HG02884 (cell line): ENCODE results near the gene BMP8A.
A peak's percentile ranks its signal among the peaks of the same experiment; 100 is the strongest.
"Not testable (repeated sequence)": the region's sequence is repeated elsewhere in the genome, so short reads cannot be mapped to it uniquely, and the experiment has no call there.

ENCODE experiments used
- ATAC-seq: cut with Tn5 transposase; IDR thresholded peaks from one replicate; pipeline ENCODE4 v1.9.1; 2021; ENCODE audit warnings: mild to moderate bottlenecking, moderate library complexity; ENCODE audit not compliant: unreplicated experiment

The BMP8A gene

GRCh38 chr1:39525366-39526165 is 34.1 kb downstream of the BMP8A start:
- peak; percentile 74 for ATAC-seq

- ATAC-seq, result no peak
Observed at GRCh38 chr1:39526466-39527189, 35.2 kb downstream of the BMP8A start.

GRCh38 chr1:39527190-39527579 is 35.7 kb downstream of the BMP8A start:
- ATAC-seq, result not testable (repeated sequence)

GRCh38 chr1:39528082-39528481 is 36.6 kb downstream of the BMP8A start:
- no peak for ATAC-seq

- no peak for ATAC-seq
Observed at GRCh38 chr1:39529901-39530535, 38.6 kb downstream of the BMP8A start.

DNA sequence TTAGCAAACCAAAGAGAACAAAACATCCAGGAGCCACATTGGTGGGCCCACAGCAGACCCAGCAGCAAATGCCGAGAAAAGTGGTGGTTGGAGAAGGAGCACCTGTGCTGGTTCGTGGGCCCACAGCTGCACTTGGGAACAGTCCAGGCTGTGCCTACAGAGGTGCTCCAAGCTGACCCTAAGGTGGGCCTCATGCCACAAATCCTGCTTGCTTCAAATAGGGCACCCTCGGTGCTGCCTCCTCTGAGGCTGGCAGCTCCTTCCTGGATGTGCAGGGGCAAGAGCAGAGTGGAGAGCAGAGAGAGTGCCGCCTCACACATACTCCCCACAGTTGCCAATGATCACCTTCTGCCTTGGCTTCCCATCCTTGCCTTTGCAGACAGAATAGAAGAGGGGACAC is 40.1 kb downstream of the BMP8A start:
- ATAC-seq, result no peak

DNA sequence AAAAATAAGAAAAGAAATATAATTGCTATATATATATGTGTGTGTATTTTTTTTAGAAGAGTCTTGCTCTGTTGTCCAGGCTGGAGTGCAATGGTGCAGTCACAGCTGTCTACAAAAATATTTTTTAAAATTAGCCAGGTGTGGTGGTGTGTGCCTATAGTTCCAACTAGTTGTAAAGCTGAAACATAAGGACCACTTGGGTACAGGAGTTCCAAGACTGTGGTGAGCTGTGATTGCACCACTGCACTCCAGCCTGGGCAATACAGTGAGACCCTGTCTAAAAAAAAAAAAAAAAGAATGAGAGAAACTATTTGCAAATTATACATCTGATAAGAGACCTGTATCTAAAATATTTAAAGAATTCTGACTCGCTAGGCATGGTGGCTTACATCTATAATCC is 42.0 kb downstream of the BMP8A start:
- no peak for ATAC-seq

GRCh38 chr1:39538531-39539251 is 47.3 kb downstream of the BMP8A start:
- no peak for ATAC-seq

DNA sequence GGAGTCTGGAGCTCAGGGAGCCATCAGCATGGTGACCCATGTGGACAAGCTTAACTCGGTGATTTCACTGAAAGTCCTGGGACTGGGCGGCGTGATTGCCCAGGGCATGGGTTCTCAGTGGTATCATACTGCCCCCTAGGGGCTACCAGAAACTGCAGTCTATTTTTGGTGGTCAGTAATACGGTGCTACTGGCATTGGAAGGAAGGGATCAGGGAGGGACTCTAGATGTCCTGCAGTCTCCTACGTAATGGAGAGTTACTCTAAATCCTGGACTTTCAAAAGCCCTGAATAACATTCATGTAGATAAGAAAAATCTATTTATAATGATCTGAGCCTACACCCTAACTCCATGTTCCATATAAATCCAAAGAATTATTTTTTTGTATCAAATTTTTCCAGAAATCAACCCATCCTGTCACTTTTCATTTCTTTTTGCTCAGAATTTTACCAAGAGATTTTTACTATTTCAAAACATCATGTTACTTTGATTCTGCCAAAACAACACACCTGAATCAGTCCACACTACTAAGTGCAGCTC is 47.9 kb downstream of the BMP8A start:
- no peak for ATAC-seq

- ATAC-seq, result no peak
Observed at GRCh38 chr1:39540504-39541031, 49.1 kb downstream of the BMP8A start.

DNA sequence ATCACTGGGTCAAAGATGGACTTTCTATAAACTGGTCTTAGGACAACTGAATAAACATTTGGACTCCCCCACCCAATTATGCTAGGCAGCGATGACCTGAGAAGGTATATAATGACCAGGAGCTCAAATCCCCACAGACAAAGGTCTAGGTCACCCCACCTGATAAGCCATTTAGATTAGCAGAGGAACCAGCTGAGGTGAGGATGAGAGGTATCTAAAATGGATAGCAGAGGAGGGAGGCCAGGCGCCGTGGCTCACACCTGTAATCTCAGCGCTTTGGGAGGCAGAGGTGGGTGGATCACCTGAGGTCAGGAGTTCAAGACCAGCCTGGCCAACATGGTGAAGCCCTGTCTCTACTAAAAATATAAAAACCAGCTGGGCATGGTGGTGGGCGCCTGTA is 51.5 kb downstream of the BMP8A start:
- no peak for ATAC-seq

DNA sequence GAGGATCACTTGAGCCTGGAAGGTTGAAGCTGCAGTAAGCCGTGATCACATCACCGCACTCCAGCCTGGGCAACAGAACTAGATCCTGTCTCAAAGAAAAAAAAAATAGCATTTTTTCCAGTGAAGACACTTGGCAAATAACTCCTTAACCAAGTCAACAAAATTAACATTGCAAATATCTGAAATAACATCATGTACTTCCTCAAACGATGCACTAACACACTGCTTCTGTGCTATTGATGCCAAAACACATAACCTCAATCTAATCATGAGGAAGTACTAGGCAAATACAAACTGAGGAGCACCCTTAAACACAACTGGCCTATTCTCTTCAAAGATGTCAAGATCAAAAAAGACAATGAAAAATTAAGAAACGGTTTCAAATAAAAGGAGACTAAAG is 52.9 kb downstream of the BMP8A start:
- no peak for ATAC-seq

DNA sequence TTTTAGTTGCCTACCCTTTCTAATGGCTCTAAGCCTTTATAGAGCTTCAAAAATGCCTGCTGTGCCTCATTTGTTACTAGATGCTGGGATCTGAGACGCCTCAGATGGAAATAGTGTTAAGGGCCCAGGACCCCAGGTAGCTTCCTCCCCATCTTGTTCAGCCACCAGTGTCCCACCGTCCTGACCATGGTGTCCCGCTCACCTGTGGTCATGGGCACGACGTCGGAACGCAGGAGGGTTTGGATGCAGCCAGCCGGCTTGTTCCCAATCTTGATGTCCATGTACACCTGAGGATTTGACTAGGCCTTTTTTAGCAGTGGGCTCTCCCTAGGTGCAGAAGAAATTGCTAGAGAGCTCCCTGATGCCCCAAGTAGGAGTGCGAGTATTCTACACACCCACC is 54.1 kb downstream of the BMP8A start:
- no peak for ATAC-seq

GRCh38 chr1:39554277-39554676 is 62.8 kb downstream of the BMP8A start:
- ATAC-seq, result no peak

GRCh38 chr1:39561279-39561678 is 69.8 kb downstream of the BMP8A start:
- no peak for ATAC-seq

DNA sequence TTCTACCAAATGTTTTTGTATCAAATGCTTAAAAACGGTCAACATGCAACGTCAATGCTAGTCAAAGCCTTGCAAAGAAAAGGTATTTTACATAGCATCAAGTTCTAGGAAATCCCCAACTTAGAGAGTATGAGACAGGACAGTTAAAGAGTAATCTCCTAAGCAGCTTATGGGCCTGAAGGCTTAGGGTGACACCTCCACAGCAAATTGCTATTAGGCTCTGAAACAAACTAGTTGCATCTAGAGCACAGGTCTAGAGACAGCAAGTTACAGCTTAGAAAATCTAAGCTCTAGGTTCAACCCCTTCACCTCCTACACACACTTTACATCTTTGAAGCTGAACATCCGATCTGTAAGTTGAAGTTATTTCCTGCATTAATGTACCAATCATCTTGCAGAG is 71.5 kb downstream of the BMP8A start:
- ATAC-seq, result no peak

GRCh38 chr1:39563669-39564068 is 72.2 kb downstream of the BMP8A start:
- no peak for ATAC-seq

DNA sequence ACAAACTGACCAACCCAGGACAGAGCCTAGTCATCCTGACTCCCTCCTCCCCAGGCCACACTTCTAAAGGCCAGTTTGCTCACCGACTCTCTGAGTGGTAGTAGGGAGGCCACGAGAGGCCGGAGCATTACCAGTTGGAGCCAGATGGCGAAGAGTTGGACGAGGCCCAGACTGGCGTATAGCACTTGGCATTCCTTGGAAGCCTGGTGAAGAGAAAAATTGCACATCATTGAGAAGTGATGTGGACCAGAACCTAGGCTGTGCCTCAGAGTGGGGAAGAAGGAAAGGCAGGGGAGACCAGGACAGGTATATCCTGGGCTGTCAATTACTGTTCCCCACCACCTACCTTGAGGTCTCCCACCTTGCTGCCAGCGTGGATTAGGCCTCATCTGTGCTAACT is 72.9 kb downstream of the BMP8A start:
- no peak for ATAC-seq

DNA sequence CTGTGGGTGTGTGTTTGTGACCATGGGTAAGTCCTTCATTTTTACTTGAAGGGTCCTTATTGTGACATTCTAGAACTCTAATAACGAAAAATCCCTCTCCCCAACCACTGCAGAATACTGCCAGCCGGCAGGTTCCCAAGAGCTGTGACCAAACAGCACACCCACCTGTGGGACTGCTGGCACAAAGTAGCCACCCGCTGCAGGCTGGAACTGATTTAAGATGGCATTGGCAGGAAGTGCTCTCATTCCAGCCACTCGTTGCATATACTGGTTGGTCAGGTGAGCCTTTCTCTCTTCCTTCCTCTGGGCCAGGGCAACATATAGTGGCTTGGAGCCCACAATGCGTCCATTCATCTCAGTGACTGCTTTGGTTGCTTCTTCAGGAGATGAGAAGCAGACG is 73.5 kb downstream of the BMP8A start:
- no peak for ATAC-seq

- ATAC-seq, result no peak
Observed at GRCh38 chr1:39566441-39567137, 75.2 kb downstream of the BMP8A start.
